Activated naive CD4-positive, alpha-beta T cell treated with anti-CD3 and anti-CD28 coated beads, Interleukin-2, amount 10 ng/mL, durations not matched to agents 7 days and 5 days (primary cell): Measurements from ENCODE around the gene MARCHF11.

Source experiments
- CTCF ChIA-PET: fragments of 350-600 bp; sonication (Branson Sonifier 250); formaldehyde crosslinking; loops from one replicate; lab custom pipeline; 2021; ENCODE audit warnings: antibody characterized with exemption; lab: Charles Lee
- DNase-seq: peaks from one replicate; pipeline ENCODE4 v3.0.0-alpha.2; 2020
- H3K27ac Mint-ChIP-seq: one replicate; pipeline ENCODE4 v1.8.0; 2021; ENCODE audit warnings: mild to moderate bottlenecking, moderate library complexity, mixed read lengths
- H3K27me3 Mint-ChIP-seq: one replicate; pipeline ENCODE4 v1.8.0; 2021; ENCODE audit warnings: mild to moderate bottlenecking, mixed read lengths
- H3K36me3 Mint-ChIP-seq: one replicate; pipeline ENCODE4 v1.8.0; 2021; ENCODE audit warnings: mixed read lengths
- H3K4me1 Mint-ChIP-seq: one replicate; pipeline ENCODE4 v1.8.0; 2021; ENCODE audit warnings: mixed read lengths
- H3K4me3 Mint-ChIP-seq: one replicate; pipeline ENCODE4 v1.8.0; 2021; ENCODE audit warnings: mild to moderate bottlenecking, moderate library complexity, mixed read lengths
- H3K9me3 Mint-ChIP-seq: one replicate; pipeline ENCODE4 v1.8.0; 2021; ENCODE audit warnings: mixed read lengths

The MARCHF11 gene

DNA sequence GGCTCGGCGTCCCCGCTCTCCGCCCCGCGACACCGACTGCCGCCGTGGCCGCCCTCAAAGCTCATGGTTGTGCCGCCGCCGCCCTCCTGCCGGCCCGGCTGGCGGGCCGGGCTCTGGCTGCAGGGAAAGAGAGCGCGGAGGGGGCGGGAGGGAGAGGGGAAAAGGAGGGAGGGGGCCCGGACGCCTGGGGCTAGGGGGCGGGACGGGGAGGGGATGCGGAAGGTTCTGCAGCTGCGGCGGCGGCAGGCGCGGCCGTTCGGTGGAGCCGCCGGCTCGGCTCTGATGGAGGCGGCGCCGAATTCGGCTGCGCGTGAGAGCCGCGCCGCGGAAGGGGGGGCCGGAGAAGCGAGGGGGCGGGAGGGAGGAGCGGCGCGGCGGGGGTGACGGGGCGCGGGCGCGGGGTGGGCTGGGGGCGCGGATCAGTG is at the start of gene MARCHF11:
Gene MARCHF11 (minus strand): TSS at position 281 of the 425 bp plus-strand sequence. CDS start 216 bp downstream, at position 65.
- H3K27me3 Mint-ChIP-seq = peaks cover 30% of the 10 kb centered on the region
- CTCF ChIA-PET = no interaction called here
- H3K36me3 Mint-ChIP-seq = peaks cover 6% of the 10 kb centered on the region
- H3K27ac Mint-ChIP-seq = peak within 1 kb of the TSS; percentile 53
- DNase-seq = no peak
- no peak within 1 kb of the TSS for H3K4me3 Mint-ChIP-seq
- H3K9me3 Mint-ChIP-seq = no peaks in the 10 kb centered on the region
- peaks cover 4% of the 10 kb centered on the region for H3K4me1 Mint-ChIP-seq

GRCh38 chr5:16225927-16226326 is 46.3 kb upstream of the MARCHF11 start:
- H3K4me3 Mint-ChIP-seq = no peak overlapping the region
- H3K9me3 Mint-ChIP-seq = no peaks in the 10 kb centered on the region
- no peak overlapping the region for H3K27ac Mint-ChIP-seq
- H3K36me3 Mint-ChIP-seq = no peaks in the 10 kb centered on the region
- DNase-seq = no peak
- no peaks in the 10 kb centered on the region for H3K4me1 Mint-ChIP-seq
- CTCF ChIA-PET = no interaction called here
- H3K27me3 Mint-ChIP-seq = no peaks in the 10 kb centered on the region

DNA sequence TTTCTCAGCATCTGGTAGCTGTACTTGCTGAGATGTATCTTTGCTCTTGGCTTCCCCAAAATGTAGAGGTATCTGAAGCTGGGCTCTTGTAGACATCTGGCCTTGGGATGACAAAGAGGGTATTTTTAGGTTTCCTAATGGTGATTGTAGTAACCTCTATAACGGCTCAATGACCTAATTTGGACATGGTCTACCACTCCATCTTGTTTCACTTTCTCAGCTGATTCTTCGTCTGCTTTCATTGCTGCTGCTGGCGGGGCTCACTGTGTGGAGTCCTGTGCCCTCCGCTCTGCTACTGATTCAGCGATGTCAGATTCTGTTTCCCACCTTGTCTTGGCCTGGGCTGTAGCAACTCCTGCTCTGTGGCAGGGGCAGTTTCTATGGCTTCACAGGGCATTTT is 12.7 kb upstream of the MARCHF11 start:
- Mint-ChIP-seq H3K27ac (no peak overlapping the region), H3K36me3 (no peaks in the 10 kb centered on the region), H3K9me3 (peaks cover 3% of the 10 kb centered on the region), H3K27me3 (no peaks in the 10 kb centered on the region), H3K4me1 (no peaks in the 10 kb centered on the region), H3K4me3 (no peak overlapping the region)
- CTCF ChIA-PET = interaction anchor here (0.9 kb wide), 1 partner anchor 32 kb away, joined by 3 read pairs; no protein-coding TSS in a partner anchor
- DNase-seq = no peak

- Mint-ChIP-seq H3K36me3 (peaks cover 6% of the 10 kb centered on the region), H3K4me3 (no peak overlapping the region), H3K27me3 (peaks cover 30% of the 10 kb centered on the region), H3K9me3 (no peaks in the 10 kb centered on the region), H3K27ac (no peak overlapping the region), H3K4me1 (peaks cover 4% of the 10 kb centered on the region)
- CTCF ChIA-PET = no interaction called here
- DNase-seq = no peak
Measured at GRCh38 chr5:16180789-16181082, 1.1 kb upstream of the MARCHF11 start.

- H3K9me3 Mint-ChIP-seq = no peaks in the 10 kb centered on the region
- no peak for DNase-seq
- no peak overlapping the region for H3K27ac Mint-ChIP-seq
- CTCF ChIA-PET = no interaction called here
- peaks cover 4% of the 10 kb centered on the region for H3K4me1 Mint-ChIP-seq
- no peak overlapping the region for H3K4me3 Mint-ChIP-seq
- H3K36me3 Mint-ChIP-seq = peaks cover 6% of the 10 kb centered on the region
- H3K27me3 Mint-ChIP-seq = peaks cover 30% of the 10 kb centered on the region
Measured at GRCh38 chr5:16179936-16180788, 571 bp upstream of the MARCHF11 start.

- Mint-ChIP-seq H3K27me3 (peaks cover 30% of the 10 kb centered on the region), H3K4me3 (no peak overlapping the region), H3K36me3 (peaks cover 6% of the 10 kb centered on the region), H3K4me1 (peaks cover 4% of the 10 kb centered on the region), H3K27ac (peak overlapping the region; percentile 53), H3K9me3 (no peaks in the 10 kb centered on the region)
- CTCF ChIA-PET = no interaction called here
- peak; percentile 65 for DNase-seq
Measured at GRCh38 chr5:16178745-16179372, 732 bp downstream of the MARCHF11 start.

GRCh38 chr5:16169550-16169949 is 10.0 kb downstream of the MARCHF11 start:
- Mint-ChIP-seq H3K4me3 (no peak overlapping the region), H3K4me1 (no peaks in the 10 kb centered on the region), H3K36me3 (no peaks in the 10 kb centered on the region), H3K27ac (no peak overlapping the region), H3K27me3 (no peaks in the 10 kb centered on the region), H3K9me3 (no peaks in the 10 kb centered on the region)
- no peak for DNase-seq
- CTCF ChIA-PET = no interaction called here

- CTCF ChIA-PET = interaction anchor here (0.7 to 1.9 kb wide), 13 partner anchors 9 to 1123 kb away, joined by 3 to 19 read pairs (median 4); no protein-coding TSS in a partner anchor
- H3K36me3 Mint-ChIP-seq = no peaks in the 10 kb centered on the region
Measured at GRCh38 chr5:16160706-16161105, 18.9 kb downstream of the MARCHF11 start.

GRCh38 chr5:16159636-16160035 is 20.0 kb downstream of the MARCHF11 start:
- H3K36me3 Mint-ChIP-seq = no peaks in the 10 kb centered on the region
- H3K4me3 Mint-ChIP-seq = no peak overlapping the region
- no peak for DNase-seq
- CTCF ChIA-PET = interaction anchor here (1.1 to 1.9 kb wide), 4 partner anchors 33 to 432 kb away, joined by 3 to 15 read pairs (median 3); no protein-coding TSS in a partner anchor
- H3K4me1 Mint-ChIP-seq = no peaks in the 10 kb centered on the region
- H3K9me3 Mint-ChIP-seq = no peaks in the 10 kb centered on the region
- no peaks in the 10 kb centered on the region for H3K27me3 Mint-ChIP-seq
- H3K27ac Mint-ChIP-seq = no peak overlapping the region

More at GRCh38 chr5:16160706-16161105, 18.9 kb downstream of the MARCHF11 start:
- no peaks in the 10 kb centered on the region for H3K9me3 Mint-ChIP-seq
- no peaks in the 10 kb centered on the region for H3K27me3 Mint-ChIP-seq
- H3K4me3 Mint-ChIP-seq = no peak overlapping the region
- no peak overlapping the region for H3K27ac Mint-ChIP-seq
- no peaks in the 10 kb centered on the region for H3K4me1 Mint-ChIP-seq
- no peak for DNase-seq

- no peak for DNase-seq
- no peak overlapping the region for H3K27ac Mint-ChIP-seq
- CTCF ChIA-PET = no interaction called here
- H3K4me3 Mint-ChIP-seq = no peak overlapping the region
- H3K9me3 Mint-ChIP-seq = no peaks in the 10 kb centered on the region
- no peaks in the 10 kb centered on the region for H3K36me3 Mint-ChIP-seq
- no peaks in the 10 kb centered on the region for H3K4me1 Mint-ChIP-seq
- no peaks in the 10 kb centered on the region for H3K27me3 Mint-ChIP-seq
Measured at GRCh38 chr5:16156152-16156551, 23.4 kb downstream of the MARCHF11 start.

DNA sequence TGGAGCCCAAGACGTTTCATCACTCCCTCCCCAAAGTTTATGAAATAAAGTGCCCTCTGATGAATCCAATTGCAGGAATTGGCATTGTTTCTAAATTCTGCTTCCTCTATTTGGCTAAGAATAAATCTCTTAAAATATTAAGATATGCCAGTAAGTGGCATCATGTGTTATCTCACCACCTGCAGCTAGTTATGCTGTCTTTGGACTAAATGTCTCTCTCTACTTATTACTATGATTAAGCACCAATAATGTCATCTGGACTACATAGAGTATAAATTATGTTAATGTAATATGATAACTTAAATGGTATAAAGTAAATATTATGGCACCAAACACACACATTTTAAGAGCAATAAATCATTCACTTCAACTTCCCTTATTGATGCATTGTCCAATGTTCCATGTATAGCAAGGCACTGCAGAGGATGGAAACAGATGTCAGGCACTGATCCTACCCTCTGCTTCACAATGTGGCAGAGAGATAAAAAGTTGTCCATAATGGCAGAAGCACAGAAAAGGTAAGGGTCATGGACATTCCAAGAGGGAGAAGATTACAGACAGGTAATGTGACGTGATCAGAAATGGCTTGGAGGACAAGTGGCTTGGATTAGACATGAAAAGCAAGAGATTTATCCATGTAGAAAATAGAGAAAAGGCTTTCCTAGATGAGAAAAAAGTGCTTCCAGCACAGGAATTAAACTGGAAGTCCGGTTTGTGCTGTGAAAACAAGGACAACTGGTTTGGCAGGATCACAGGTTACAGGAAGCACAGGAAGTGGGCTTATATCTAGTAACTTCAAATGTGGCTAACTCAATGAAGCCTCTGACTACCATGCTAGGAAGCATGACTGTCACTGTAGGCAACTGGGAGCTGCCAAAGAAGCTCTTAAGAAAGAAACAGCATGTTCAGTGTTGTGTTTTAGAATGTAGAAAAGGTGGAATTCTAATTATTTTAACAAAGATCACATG is 26.7 kb downstream of the MARCHF11 start:
- Mint-ChIP-seq H3K4me1 (no peaks in the 10 kb centered on the region), H3K4me3 (no peak overlapping the region), H3K27me3 (no peaks in the 10 kb centered on the region), H3K27ac (no peak overlapping the region), H3K36me3 (no peaks in the 10 kb centered on the region), H3K9me3 (no peaks in the 10 kb centered on the region)
- no peak for DNase-seq
- CTCF ChIA-PET = interaction anchor here (2.7 kb wide), 1 partner anchor 8 kb away, joined by 9 read pairs; no protein-coding TSS in a partner anchor

DNA sequence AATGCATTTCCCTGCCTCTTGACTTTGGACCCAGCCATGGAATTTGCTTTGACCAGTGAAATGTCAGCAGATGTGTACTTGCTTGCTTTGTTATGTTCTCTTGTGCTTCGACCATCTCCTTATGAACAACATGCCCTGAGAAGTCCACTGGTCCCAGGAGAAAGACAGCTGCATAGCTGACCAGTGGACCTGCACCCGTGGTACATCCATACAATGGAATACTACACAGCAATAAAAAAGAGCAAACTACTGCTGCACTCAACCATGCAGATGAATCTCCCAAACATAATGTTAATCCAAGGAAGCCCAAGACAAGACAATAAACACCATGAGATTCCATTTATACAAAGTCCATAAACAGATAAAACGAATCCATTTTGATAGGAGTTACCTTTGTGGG is 30.0 kb downstream of the MARCHF11 start:
- CTCF ChIA-PET = no interaction called here
- no peaks in the 10 kb centered on the region for H3K4me1 Mint-ChIP-seq

GRCh38 chr5:16147179-16147900 is 32.3 kb downstream of the MARCHF11 start:
- CTCF ChIA-PET = no interaction called here
- no peak overlapping the region for H3K4me3 Mint-ChIP-seq
- DNase-seq = no peak
- H3K27me3 Mint-ChIP-seq = no peaks in the 10 kb centered on the region
- H3K4me1 Mint-ChIP-seq = no peaks in the 10 kb centered on the region
- H3K36me3 Mint-ChIP-seq = no peaks in the 10 kb centered on the region
- no peak overlapping the region for H3K27ac Mint-ChIP-seq
- H3K9me3 Mint-ChIP-seq = no peaks in the 10 kb centered on the region

More for the DNA sequence above, 30.0 kb downstream of the MARCHF11 start:
- Mint-ChIP-seq H3K27me3 (no peaks in the 10 kb centered on the region), H3K9me3 (no peaks in the 10 kb centered on the region), H3K4me3 (no peak overlapping the region), H3K27ac (no peak overlapping the region), H3K36me3 (no peaks in the 10 kb centered on the region)
- no peak for DNase-seq
